NCI-H1092 treated with DMSO at 0.1 percent for 48 hours (cell line): ENCODE data around the gene CNTNAP2.
"Not testable (repeated sequence)": the region's sequence is repeated elsewhere in the genome, so short reads cannot be mapped to it uniquely, and the experiment has no call there.

ENCODE experiments used
- DNase-seq: peaks from one replicate; lab custom pipeline; 2025; lab: John Stamatoyannopoulos, UW

CNTNAP2 gene

DNA sequence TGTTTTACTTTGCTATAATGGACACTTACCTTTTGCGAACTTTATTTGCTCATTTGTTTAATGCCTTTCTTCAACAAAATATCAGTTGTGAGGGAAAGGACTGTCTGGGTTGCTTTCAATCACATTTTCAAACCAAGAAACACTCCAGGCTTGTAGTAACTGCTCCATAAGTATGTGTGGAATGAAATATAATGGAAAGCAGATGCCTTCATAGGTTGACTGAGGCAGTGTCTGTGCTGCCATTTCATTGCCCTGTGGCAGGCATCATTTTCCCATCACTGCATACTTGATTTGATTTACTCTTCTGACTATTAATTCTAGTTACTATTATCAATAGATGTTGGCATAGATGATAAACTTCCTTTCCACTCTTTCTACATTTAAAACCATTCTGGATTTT lies 762.3 kb downstream of the CNTNAP2 start:
- DNase-seq, result no peak

DNA sequence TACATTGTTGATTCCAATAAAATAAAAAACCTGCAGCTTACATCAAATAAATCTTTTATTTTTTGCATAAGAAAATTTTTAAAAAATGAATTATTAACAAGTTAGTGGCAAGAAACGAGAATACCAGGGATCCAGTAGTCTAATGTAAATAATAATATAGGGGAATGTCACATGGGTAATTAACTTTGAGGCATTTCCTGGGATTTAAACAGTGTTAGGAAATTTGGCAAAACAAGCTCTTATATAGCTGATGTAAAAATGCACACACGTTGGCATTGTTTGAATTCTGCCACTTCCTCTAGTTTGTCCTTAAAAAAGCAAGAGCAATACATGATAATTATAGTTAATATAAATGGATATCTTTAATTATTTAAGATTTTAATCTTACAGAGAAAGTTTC lies 768.6 kb downstream of the CNTNAP2 start:
- no peak for DNase-seq

DNA sequence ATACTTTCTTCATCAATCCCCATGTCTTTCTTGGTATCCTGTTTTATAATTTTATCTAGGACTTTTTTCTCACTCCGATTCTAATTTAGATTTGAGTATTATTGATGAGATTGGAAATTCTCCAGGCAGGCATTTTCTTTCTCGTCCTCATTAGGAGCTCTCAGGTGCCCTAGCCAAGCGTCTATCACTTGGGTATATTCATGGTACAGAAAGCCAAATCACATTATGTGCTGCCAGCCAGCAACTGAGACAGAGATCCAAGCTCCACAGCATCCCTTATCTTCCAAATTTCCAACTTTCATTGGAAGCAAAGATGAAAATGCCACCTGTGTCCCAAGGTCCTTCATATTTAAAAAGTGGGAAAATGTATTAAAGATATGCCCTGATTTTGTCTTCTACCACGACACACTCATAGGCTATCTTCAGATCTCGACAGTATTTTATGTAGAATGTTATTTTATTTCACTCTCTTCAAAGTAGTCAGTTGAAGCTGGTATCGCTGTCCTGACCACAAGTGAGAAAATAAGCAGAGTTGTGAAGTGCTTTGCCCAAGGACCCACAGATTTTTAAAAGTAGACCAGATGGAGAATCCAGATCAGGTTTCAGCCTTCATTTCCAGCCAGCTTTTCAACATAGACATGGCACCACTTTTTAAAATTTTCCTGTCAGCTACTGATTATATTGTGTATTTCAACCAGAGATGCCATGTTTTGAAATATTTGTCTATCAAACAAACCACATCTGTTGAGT lies 773.4 kb downstream of the CNTNAP2 start:
- DNase-seq, result no peak

DNA sequence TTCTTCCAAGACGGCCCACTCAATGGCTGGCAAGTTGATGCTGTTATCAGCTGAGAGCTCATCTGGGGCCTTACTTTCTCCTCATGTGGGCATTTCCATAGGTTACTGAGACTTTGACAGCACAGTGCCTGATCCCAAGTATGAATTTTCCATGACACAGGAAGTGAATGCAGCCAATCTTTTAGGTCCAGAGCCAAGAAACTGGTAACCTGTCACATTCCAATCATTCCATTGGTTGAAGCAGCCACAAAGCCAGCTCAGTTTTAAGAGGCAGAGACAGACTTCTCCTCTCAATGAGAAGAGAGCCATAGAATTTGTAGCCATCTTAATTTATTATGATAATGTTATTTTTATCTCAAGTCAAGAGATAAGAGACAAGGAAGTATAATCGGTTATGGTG lies 775.5 kb downstream of the CNTNAP2 start:
- no peak for DNase-seq

DNA sequence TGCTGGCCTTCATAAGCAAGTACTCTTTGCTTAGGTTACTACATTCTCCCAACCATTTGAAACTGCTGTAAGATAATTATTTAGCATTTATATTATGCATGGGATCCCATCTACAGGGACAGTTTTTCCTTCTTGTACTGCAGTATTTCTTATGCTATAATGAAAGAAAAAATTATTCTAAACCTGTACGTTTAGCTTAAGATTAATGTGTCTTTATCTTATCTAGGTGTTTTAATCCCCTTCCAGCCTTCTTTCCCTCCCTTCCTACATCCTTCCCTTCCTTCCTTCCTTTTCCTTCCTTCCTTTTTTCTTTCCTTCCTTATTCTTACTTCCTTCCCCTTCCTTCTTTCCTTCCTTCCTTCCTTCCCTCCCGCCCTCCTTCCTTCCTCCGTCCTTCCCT lies 778.3 kb downstream of the CNTNAP2 start:
- no peak for DNase-seq

DNA sequence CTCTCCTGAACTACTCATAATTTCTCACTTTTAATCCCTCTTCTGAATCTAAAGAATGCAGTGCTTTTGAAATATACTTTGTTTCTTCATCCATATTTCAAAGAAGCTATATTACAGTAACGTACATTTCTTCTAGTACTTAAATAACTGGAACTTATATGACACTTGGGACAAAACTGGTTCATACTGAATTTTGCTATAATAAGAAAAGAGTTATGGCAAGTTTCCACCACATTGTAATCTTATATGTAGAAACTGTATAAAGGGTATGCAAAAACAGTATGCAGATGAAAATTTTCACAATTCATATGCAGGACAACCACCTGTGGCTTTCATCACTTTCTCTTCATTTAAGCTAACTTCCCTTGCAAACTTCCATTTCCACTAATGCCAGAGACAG lies 785.7 kb downstream of the CNTNAP2 start:
- no peak for DNase-seq

DNA sequence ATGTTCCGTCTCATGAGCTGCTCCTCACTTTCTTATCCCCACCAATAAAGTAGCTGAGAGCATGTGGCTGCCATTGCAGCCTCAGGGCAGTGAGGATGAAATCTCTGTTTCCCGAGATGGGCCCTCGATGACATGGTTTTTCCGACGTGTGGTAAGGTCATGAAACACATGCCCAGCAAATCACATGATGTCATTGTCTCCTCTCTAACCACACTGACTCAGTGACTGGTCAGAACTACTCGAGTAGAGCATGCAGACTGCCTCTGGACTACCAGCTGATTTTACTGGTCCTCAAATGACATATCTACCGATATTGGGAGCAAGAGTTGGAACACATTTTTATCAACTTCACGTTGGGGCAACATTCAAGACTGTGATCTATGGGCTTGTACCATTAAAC lies 786.1 kb downstream of the CNTNAP2 start:
- no peak for DNase-seq

DNA sequence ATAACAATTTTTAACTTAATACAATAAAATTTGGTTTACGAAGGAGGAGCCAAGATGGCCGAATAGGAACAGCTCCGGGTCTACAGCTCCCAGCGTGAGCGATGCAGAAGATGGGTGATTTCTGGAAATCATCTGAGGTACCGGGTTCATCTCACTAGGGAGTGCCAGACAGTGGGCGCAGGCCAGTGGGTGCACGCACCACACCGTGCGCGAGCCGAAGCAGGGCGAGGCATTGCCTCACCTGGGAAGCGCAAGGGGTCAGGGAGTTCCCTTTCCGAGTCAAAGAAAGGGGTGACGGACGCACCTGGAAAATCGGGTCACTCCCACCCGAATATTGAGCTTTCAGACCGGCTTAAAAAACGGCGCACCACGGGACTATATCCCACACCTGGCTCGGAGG lies 789.1 kb downstream of the CNTNAP2 start:
- DNase-seq, result not testable (repeated sequence)

DNA sequence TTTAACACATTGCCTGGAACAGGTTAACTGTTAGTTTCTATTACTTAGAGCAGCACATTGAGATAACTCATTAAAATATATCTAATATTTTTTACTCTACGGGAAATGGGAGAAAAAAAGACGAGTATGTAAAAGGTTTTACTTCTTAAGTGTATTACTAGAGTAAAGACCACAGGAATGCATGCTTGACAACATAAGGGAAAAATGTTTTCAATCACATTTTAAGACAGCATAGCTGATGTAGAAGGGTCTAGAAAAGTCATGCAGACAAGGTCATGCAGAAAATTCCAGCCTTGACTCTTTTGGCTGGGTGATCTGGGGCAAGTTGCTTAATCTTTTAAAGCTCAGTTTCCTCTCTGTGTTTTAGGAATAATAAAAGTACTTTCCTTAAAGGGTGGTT lies 806.2 kb downstream of the CNTNAP2 start:
- no peak for DNase-seq

DNA sequence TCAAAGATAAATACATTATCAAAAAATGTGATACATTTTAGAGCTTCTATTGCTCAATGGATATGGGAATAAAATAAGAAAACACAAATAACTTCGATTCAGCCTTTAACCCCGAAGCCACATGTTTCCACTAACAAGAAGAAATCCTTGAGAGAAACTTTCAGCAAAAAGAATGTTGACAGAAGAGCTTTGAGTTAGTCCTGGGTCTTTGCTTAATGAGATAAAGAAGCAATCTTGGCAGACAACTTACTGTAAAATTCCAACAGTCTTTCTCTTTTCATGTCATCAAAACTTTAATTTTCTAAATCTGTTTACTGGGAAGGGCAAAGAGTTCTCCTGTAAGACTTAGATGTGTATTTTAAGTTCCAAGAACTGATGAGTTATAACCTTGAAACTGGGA lies 810.2 kb downstream of the CNTNAP2 start:
- DNase-seq, result no peak

DNA sequence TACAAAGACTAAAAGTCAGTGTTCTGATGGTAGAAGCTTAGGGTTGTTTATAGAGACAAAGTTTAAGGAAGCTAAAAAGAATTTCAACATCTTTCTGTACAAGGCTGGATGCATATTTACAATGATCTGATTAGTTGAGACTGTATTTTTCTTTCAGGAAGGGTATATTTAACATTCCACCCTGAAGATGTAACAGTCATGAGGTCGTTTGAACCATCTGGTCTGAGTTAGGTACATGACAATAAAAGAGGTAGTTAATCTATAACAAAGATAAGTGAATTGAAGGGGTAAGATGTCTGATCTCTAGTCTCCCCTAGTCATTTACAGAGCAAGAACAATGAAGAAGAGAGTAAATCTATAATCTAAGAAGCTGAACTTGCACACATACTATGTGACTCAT lies 821.2 kb downstream of the CNTNAP2 start:
- DNase-seq, result no peak

DNA sequence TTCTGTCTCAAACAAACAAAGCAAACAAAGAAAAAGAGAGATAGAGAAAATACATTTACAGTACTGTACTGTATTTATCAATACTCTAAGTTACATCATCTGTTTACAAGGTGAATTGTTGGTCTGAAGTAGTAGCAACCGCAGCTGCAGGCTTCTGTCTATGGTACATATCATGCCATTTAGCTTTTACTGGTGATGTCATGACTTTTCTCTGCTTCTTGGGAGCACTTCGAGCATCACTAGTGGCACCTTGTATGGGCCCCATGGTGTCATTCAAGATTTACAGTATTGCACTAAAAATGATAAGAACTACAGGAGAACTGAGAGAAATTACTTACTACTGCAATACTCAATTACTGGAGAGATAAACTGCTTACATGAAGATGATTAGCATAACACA lies 826.9 kb downstream of the CNTNAP2 start:
- DNase-seq, result no peak

DNA sequence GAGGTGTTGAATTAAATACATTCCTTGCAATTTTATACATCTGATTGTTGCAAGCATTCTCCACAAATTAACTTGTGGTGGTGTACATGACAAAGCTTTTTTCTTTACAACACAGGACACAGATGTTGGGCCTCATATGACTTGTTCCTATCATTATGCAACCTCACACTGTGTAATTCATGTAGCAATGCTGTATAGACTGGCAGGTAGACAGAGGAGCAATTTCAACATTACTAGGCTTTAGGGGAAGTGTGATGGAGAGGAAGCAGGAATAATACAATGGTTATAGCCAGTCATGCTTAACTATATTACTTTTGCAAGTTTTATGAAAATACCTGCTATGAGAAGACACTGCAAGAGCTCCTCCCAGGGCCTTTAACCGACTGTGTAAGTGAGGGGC lies 832.1 kb downstream of the CNTNAP2 start:
- DNase-seq, result no peak

DNA sequence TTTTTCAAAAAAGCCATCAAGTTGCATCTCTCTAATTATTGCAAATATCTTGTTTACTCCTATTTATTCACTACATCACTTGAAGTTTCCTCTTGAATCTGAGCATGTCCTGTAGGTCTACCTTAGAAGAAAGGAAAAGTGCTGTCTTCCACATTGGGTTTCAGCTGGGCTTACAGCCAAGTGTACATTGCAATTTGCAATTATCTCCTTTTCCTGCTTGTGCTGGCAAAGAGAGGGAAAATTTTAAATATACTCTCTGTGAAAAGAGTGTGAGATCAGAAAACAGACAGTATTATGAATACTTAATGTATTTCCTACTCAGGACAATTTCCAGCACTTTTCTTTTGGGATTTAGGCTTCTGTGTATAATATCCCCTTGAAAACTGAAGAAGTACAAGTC lies 839.7 kb downstream of the CNTNAP2 start:
- peak; percentile 96 for DNase-seq

DNA sequence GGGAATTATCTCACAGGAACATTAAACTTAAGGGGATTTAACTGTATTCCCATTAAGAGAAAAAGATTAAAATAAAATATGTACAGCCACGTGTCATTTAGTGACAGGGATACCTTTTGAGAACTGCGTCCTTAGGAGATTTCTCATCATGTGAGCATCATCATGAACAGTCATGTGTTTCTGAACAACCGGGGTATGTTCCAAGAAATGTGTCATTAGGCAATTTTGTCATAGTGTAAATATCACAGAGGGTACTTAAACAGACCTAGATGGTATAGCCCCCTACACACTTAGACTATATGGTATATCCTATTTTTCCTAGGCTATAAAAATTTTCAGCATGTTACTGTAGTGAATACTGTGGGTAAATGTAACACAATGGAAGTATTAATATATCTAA lies 840.3 kb downstream of the CNTNAP2 start:
- DNase-seq, result peak; percentile 96

DNA sequence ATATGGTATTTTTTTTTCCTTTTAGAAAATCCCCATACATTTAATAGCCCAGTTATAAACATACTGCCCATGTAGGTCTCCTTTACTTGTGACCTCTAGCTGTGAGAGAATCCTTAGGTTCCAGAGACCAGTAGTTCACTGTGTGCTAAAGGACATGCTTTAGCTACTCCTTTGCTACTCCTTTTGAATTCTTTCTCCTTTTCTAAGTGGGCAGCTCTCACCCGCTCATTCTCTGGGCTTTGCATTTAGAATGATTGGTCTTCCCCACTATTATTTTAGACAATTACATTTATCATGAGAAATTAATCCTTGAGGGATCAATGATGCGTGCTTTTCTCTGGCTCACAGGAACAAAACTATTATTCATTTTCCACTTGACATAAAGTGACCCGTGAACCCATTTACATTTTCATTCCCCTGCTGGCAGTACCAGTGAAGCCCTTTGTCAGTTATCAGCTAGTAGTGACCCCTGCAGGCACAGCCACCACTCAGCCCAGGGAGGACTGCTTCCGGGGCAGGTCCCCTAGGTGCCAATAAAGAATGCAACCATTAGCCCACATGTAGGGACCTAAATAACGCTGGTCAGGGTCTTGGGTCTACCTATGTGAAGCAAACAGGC lies 844.3 kb downstream of the CNTNAP2 start:
- peak; percentile 37 for DNase-seq

DNA sequence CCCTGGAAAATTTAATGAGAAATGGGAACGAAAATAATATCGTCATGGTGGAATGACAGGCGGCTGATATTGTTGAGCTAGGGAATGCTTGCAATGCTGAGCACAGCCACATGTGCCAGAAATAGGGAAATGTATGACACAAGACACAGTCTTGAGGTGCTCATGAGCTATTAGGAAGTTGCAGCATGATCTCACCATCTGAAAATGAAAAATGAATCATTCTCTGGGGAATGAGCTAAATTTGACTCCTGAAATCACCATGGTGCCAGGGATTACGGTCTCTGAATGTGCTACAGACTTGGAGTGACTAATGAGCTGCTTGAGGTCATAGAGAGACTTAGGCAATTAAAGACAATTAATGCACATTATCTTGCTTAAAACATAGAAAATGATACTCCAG lies 845.0 kb downstream of the CNTNAP2 start:
- no peak for DNase-seq

DNA sequence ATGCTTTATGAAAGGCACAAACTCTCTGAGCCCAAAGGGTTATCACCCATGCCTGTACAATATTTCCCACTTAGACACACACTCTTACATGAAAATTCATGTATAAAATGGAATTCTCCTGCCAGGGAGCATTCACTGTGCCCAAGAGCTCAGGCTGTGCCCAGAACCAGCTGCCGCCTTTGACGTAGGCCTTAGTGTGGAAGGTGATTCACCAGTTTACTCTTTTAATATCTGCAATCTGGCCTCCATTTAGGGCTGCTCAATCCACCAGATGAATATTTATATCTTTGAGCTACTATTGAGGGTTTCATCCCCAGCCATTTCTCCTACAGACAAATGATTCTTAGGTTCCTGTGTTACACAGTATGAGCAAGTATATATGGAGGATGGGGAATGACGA lies 849.7 kb downstream of the CNTNAP2 start:
- no peak for DNase-seq

DNA sequence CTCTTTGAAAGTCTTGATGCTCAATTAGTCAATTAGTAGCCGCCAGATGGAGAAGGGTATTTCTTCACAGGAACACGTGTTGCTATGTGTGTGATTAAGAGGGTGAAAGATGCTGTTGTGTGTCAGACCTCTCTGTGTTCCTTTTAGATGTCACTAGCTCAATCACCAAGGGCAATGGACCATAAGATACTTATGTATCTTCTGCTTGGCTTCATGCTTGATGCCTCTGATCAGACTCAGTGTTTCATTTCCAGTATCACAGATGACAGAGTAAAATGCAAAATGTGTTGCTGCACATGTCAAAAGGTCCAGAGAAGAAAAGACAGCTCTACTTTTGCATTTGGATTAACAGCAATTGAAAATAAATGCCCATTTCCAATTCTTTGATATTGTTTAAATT lies 865.9 kb downstream of the CNTNAP2 start:
- no peak for DNase-seq

DNA sequence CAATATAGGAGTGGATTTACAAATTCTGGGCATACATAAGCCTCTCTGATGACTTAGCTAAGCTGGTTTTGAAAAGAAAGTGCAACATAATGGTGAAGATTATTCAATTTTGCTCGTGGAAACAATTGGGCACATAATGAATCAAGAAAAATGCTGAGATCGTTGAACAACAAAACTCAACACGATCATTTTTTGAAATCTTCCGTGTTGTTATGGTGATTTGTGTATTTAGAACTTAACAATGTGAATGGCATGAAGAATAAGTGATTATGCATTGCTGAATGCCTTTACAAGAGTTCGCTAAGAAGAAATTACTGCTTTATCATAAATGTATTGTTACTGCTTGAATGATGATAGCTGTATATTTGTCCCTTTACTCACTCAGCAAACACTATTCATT lies 875.0 kb downstream of the CNTNAP2 start:
- DNase-seq, result no peak

DNA sequence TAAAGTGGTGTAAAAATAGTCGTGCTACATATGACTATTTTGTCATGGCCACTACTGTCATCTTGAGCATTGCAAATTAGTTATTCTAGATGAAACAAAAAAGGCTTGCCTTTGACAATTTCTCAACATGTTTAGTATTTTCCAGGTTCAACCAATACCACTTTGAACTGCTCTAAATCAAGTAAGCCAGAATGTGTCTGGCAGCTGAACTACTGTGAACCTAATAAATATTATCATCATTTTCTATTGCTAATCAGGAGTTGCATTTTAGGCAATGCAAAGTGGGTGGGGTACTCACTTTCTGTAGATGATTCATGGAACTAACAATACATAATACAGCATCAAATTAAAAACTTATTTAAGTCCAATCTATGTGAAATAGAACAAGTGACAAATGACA lies 877.2 kb downstream of the CNTNAP2 start:
- no peak for DNase-seq

DNA sequence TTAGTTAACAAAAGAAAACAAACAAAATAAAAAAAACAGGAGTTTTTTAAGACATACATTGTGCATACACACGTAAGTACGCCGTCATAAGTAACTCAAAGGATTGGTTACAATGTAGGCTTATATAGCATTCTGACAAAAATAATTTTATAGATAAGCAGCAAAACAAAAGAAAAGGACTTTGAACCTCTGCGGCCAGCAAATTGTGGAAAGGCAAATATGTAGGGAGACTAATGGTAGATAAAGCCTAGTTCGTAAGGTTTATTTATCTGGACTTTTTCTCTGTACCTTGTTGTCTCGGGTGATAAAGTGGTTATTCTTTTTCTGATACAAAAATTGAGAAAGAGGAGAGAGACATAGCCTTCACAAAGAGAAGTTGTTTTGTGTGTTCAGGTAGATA lies 891.9 kb downstream of the CNTNAP2 start:
- DNase-seq, result no peak

DNA sequence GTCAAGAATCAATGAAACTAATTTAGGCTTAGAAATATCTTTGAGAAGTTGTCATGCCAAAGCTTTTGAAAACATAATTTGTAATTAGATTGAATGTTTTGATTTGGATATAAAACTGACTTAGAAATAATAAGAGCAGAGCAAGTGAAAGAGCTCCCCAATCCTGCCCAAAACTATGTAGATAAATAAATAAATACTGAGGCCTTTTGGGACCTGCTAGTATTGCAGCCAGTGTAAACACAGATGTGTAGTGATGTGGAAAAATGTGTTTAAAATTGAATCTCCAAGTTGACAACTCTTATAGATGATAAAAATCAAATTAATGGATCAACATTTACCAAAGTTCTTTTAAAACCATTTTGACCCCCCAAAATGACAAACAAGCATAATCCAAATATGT lies 896.1 kb downstream of the CNTNAP2 start:
- DNase-seq, result no peak

DNA sequence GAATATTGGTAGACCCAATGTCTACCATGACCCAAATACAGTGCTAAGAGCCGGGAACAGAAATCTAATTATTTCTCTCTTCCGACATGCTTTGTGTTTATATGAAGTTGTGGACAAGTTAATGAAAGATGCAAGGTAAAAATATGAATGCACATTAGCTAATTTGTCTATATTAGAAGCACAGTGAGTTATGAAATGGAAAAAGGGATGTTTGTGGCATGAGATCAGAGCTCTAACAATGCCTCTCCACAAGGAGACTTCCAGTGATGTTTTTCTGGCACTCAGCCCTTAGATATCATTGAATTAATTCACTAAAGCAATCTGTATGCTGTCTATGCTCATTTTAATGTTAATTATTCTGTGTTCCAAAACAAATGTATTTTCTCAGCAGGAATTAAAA lies 897.2 kb downstream of the CNTNAP2 start:
- DNase-seq, result no peak
